Lung (tissue), 12 donors: ENCODE results near the gene CYP19A1. TPM values are rescaled to one million over a fixed set of nuclear protein-coding genes. Genes with fewer than 3 reads are reported as not detected.

Experiments
- ATAC-seq: fragments of 200-7000 bp; cut with Tn5 transposase; one replicate; pipeline ENCODE4 v1.9.1; 2020; ENCODE audit warnings: moderate number of reproducible peaks; ENCODE audit not compliant: insufficient read depth, low FRiP score
- DNase-seq, 3 donors: peaks; one replicate each; pipeline ENCODE4 v3.0.0-alpha.2; 2013 to 2017
- H3K27ac ChIP-seq, 2 donors: one replicate each; pipeline ENCODE4 v1.5.1; 2013; ENCODE audit warnings: mild to moderate bottlenecking in 2 of 2, moderate library complexity in 2 of 2, control low read depth in 1 of 2, inconsistent platforms in 1 of 2, low read depth in 1 of 2, low read length in 1 of 2
- H3K27me3 ChIP-seq, 3 donors: one replicate each; pipeline ENCODE4 v1.5.1; 2013; ENCODE audit warnings: low read length in 2 of 3; ENCODE audit not compliant: control insufficient read depth in 3 of 3, insufficient read depth in 3 of 3
- H3K36me3 ChIP-seq, 4 donors: one replicate each; pipeline ENCODE4 v1.5.1; 2013; ENCODE audit warnings: low read length in 4 of 4, mild to moderate bottlenecking in 1 of 4, moderate library complexity in 1 of 4; ENCODE audit not compliant: control insufficient read depth in 4 of 4, insufficient read depth in 4 of 4
- H3K4me1 ChIP-seq, 5 donors: one replicate each; pipeline ENCODE4 v1.5.1; 2013; ENCODE audit warnings: low read length in 5 of 5, mild to moderate bottlenecking in 2 of 5, moderate library complexity in 1 of 5; ENCODE audit not compliant: control insufficient read depth in 5 of 5, insufficient read depth in 5 of 5
- H3K4me3 ChIP-seq: one replicate; pipeline ENCODE4 v1.5.1; 2013; ENCODE audit warnings: mild to moderate bottlenecking, control low read depth, moderate library complexity
- H3K9ac ChIP-seq, 2 donors: one replicate each; pipeline ENCODE4 v1.5.1; 2013; ENCODE audit warnings: low read length in 2 of 2, control low read depth in 1 of 2; ENCODE audit not compliant: insufficient read depth in 1 of 2
- H3K9me3 ChIP-seq, 4 donors: one replicate each; pipeline ENCODE4 v1.5.1; 2013; ENCODE audit warnings: low read length in 3 of 4, mild to moderate bottlenecking in 1 of 4, moderate library complexity in 1 of 4; ENCODE audit not compliant: control insufficient read depth in 4 of 4, insufficient read depth in 3 of 4
- WGBS, 2 donors: extraction: QIAGEN DNeasy Blood & Tissue Kit; methylation state at CpG; one replicate each; pipeline ENCODE4 v1.1.7; 2013; 5-methylcytosine and 5-hydroxymethylcytosine counted together
- polyA plus RNA-seq, 2 donors: library from polyadenylated mRNA; stranded (reverse); fragments of 200-250 nt; gene quantifications; one replicate each; pipeline ENCODE4 v1.2.1, GENCODE V29; 2013
- total RNA-seq, 2 donors: library from RNA; depleted of rRNA in 1 of 2; stranded (reverse); fragments of >200 nt in 1 of 2; gene quantifications; one replicate each; pipeline ENCODE4 v1.2.1, GENCODE V29; 2014 to 2021
- TF ChIP-seq, protein P1 (sequence below): IDR thresholded peaks from 2 replicates; pipeline ENCODE4 v1.5.1; 2012; ENCODE audit warnings: mild to moderate bottlenecking; ENCODE audit errors: control extremely low read depth, extremely low read depth
- donor health status: control.
- donor health status: control.
- donor health status: Bipolar disorder and iron deficiency.
- donor health status: healthy.
- donor health status: DM: yes; HTN: yes; CAD: no.

CYP19A1 gene
- total and polyA plus RNA-seq, 4 donors: 0.37 to 9.6 (median 2.4) TPM

DNA sequence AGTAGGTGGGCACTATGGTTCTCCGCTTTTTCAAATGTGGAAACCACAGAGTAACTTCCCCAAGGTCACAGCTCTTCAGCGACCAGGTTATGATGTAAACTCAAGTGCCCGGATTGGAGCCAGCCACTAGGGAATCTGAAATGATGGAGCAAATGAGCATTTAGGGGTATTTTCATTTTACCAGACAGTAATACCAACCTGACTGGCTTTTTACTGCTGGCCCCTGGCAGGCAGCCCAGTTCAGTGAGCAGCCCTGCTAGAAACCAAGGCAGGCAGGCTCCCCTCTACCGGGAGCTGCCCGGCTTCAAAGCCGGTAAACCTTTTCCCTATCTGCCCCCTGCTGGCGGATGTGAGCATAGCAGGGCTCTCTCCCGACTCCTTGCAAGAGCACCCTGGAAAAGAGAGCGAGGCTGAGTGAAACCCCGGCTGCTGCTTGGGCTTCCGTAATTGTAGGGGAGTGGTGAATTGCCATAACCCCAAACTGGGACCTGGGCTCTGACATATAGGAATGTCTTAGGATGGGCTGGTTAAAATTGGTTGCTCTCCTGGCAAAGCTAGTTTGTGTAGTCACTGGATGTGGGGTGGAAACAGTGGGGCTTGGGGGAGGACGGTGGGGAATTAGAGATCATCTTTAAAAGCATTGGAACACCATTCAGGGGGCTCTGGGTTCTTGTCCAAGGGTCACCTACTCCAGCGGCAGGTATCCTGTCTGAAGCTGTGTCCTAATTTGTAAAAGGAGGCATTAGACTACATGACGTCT is 145.7 kb downstream of the CYP19A1 start:
- WGBS, 2 donors: 27 to 29% methylated on average over 14 of the region's 14 CpGs
- H3K27ac ChIP-seq: no peak overlapping the region

DNA sequence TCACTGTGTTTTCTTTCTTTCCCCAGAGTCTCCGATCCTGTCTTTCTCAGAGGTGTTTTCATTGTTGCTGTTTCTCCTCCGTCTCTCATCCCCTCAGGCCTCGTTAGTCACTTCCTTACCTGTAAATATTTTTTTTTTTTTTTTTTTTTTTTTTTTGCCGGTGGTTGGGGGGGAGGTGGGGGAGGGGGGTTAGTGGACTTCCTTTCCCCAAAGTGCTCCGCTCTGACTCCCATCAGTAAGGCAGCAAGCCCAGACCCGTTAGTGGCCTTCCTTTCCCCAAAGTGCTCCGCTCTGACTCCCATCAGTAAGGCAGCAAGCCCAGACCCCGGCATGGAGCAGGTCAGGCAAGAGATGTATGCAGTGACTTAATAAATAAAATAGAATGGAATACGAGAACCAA is 146.6 kb downstream of the CYP19A1 start:
- H3K4me1 ChIP-seq: peaks cover 0 to 4% (median 0%) of the 10 kb centered on the region in 5 donors
- H3K27me3 ChIP-seq: peaks cover 0 to 8% (median 7%) of the 10 kb centered on the region in 3 donors
- H3K9me3 ChIP-seq: no peaks in the 10 kb centered on the region
- no peak overlapping the region for H3K27ac ChIP-seq
- no peak for DNase-seq
- no peak for ATAC-seq
- H3K4me3 ChIP-seq: no peak overlapping the region
- H3K36me3 ChIP-seq: no peaks in the 10 kb centered on the region
- 65 to 72% methylated on average over 9 of the region's 9 CpGs for WGBS, 2 donors
- no peak overlapping the region for H3K9ac ChIP-seq
- TF ChIP-seq, protein P1, sequence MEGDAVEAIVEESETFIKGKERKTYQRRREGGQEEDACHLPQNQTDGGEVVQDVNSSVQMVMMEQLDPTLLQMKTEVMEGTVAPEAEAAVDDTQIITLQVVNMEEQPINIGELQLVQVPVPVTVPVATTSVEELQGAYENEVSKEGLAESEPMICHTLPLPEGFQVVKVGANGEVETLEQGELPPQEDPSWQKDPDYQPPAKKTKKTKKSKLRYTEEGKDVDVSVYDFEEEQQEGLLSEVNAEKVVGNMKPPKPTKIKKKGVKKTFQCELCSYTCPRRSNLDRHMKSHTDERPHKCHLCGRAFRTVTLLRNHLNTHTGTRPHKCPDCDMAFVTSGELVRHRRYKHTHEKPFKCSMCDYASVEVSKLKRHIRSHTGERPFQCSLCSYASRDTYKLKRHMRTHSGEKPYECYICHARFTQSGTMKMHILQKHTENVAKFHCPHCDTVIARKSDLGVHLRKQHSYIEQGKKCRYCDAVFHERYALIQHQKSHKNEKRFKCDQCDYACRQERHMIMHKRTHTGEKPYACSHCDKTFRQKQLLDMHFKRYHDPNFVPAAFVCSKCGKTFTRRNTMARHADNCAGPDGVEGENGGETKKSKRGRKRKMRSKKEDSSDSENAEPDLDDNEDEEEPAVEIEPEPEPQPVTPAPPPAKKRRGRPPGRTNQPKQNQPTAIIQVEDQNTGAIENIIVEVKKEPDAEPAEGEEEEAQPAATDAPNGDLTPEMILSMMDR: no peak

More for the DNA sequence above, 145.7 kb downstream of the CYP19A1 start:
- Histone ChIP-seq H3K4me3 (no peak overlapping the region), H3K9me3 (no peaks in the 10 kb centered on the region), H3K36me3 (no peaks in the 10 kb centered on the region), H3K4me1 (peaks cover 0 to 4% (median 0%) of the 10 kb centered on the region in 5 donors), H3K9ac (no peak overlapping the region), H3K27me3 (peaks cover 0 to 8% (median 7%) of the 10 kb centered on the region in 3 donors)
- TF ChIP-seq, protein P1: peak; percentile 76
- DNase-seq (peak; percentile 86 to 90 (median 90)), ATAC-seq (peak; percentile 71)

DNA sequence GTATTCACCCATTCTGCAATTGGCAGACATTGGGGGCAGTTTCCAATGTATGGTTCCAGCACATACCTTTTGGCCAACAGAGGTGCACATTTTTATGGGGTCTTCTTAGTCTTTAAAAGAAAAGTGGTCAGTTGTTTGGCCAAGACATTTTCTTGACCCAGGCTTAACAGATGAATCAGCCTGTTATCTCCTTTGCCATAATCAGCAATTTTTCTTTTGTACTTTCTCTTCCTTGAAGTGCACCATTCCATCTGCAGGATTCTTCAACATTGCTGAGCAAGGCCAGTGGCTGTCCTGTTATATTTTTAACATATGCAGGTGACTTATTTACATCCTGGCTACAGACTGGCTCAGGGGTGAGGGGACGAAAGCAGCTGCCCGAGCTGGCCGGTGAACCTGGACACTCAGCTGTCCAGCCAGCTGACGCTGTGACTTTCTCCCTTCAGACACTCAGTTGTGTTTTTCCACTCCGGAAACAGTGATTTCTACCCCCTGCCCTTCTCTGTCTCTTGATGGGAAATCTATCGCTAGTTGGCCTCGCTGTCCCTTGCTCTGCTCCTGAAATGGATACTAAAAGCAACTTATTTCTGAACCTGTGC is 147.2 kb downstream of the CYP19A1 start:
- TF ChIP-seq, protein P1: no peak
- no peaks in the 10 kb centered on the region for H3K36me3 ChIP-seq
- H3K9ac ChIP-seq: no peak overlapping the region
- H3K4me3 ChIP-seq: no peak overlapping the region
- H3K27me3 ChIP-seq: peaks cover 0 to 8% (median 7%) of the 10 kb centered on the region in 3 donors
- H3K4me1 ChIP-seq: peaks cover 0 to 4% (median 0%) of the 10 kb centered on the region in 5 donors
- ATAC-seq: no peak
- no peak overlapping the region for H3K27ac ChIP-seq
- DNase-seq: peak in 1 of 3 donors; percentile 20
- 71 to 85% methylated on average over 7 of the region's 7 CpGs for WGBS, 2 donors
- H3K9me3 ChIP-seq: no peaks in the 10 kb centered on the region
